COR-L47 (cell line): ENCODE measurements around the gene HOPX.
"Not testable (repeated sequence)": the region's sequence is repeated elsewhere in the genome, so short reads cannot be mapped to it uniquely, and the experiment has no call there.

Source experiments
- DNase-seq: peaks from one replicate; lab custom pipeline; 2025; lab: John Stamatoyannopoulos, UW

Gene HOPX

GRCh38 chr4:56654238-56654632, 26.9 kb downstream of the HOPX start:
- DNase-seq: peak; percentile 68

GRCh38 chr4:56653461-56654237, 27.4 kb downstream of the HOPX start:
- no peak for DNase-seq

GRCh38 chr4:56652196-56652595, 28.9 kb downstream of the HOPX start:
- no peak for DNase-seq

- DNase-seq: no peak
These were observed 30.1 kb downstream of the HOPX start for GRCh38 chr4:56651056-56651350.

GRCh38 chr4:56650262-56651055, 30.6 kb downstream of the HOPX start:
- no peak for DNase-seq

- DNase-seq: no peak
These were observed 31.4 kb downstream of the HOPX start for GRCh38 chr4:56649445-56650261.

- DNase-seq: no peak
These were observed 32.3 kb downstream of the HOPX start for GRCh38 chr4:56648824-56649151.

GRCh38 chr4:56648021-56648823, 32.9 kb downstream of the HOPX start:
- DNase-seq: no peak

- no peak for DNase-seq
These were observed 34.8 kb downstream of the HOPX start for GRCh38 chr4:56646341-56646740.

GRCh38 chr4:56643596-56643995, 37.5 kb downstream of the HOPX start:
- no peak for DNase-seq

GRCh38 chr4:56641494-56642051, 39.5 kb downstream of the HOPX start:
- DNase-seq: no peak

GRCh38 chr4:56640621-56641493, 40.2 kb downstream of the HOPX start:
- DNase-seq: no peak

GRCh38 chr4:56637791-56638190, 43.3 kb downstream of the HOPX start:
- DNase-seq: no peak

- DNase-seq: no peak
These were observed 43.9 kb downstream of the HOPX start for GRCh38 chr4:56637154-56637553.

GRCh38 chr4:56634954-56635353, 46.1 kb downstream of the HOPX start:
- not testable (repeated sequence) for DNase-seq

- no peak for DNase-seq
These were observed 47.6 kb downstream of the HOPX start for GRCh38 chr4:56633486-56633885.

- DNase-seq: no peak
These were observed 50.0 kb downstream of the HOPX start for GRCh38 chr4:56630876-56631666.

GRCh38 chr4:56628592-56628991, 52.5 kb downstream of the HOPX start:
- no peak for DNase-seq

- DNase-seq: no peak
These were observed 53.1 kb downstream of the HOPX start for GRCh38 chr4:56627985-56628384.

- DNase-seq: no peak
These were observed 53.7 kb downstream of the HOPX start for GRCh38 chr4:56627375-56627774.
